GM18499 (cell line): ENCODE results near the gene SNCG.
A peak's percentile ranks its signal among the peaks of the same experiment; 100 is the strongest.

ENCODE experiments used
- ATAC-seq: cut with Tn5 transposase; IDR thresholded peaks from one replicate; pipeline ENCODE4 v1.9.1; 2021; ENCODE audit warnings: moderate number of reproducible peaks; ENCODE audit not compliant: insufficient read depth, unreplicated experiment

The SNCG gene

DNA sequence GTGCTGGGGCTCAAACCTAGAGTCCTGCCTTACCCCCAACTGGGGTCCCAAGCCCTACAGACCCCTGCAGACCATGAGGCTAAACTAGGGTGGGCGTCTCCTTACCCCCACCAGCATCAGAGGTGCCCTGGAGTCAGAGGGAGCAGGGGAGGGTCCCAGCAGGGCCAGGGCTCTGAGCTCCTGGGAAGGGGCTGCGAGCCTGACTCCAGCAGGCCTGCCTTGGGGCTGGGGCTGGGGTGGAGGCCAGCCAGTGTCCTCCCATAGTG lies 1.3 kb downstream of the SNCG start:
- ATAC-seq: no peak

DNA sequence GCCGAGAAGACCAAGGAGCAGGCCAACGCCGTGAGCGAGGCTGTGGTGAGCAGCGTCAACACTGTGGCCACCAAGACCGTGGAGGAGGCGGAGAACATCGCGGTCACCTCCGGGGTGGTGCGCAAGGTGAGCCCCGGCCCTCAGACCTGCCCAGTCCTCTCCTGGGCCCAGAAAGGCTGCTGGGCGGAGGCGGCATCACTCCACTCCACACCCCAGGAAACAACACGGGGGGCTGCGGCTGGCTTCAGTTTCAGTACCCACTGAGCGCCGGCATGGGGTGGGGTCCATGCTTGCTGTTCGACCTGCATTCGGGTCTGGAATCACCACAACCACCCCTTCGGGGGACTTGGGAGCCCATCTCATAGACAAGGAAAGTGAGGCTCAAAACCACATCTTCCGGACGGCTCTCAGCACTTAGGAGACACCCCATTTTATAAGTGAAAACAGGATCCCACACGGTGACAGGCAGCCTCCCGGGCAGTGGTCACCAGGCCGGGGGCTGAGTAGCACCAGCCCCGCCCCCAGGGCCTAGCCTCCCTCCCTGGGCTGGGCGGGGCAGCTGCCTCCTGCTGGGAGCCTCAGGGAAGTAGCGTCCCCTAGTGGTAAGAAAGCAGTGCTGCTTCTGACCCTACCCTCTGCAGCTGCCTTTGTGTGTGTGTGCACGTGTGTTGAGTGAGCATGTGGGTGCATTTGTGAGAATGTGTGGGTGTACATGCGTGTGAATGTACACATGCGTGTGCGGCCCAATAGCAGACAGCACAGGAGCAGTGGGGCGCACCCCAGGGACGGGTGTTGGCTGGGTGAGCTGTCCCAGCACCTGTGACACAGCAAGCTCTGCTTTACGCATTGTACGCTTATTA lies 1.8 kb downstream of the SNCG start:
- ATAC-seq: peak; percentile 45

DNA sequence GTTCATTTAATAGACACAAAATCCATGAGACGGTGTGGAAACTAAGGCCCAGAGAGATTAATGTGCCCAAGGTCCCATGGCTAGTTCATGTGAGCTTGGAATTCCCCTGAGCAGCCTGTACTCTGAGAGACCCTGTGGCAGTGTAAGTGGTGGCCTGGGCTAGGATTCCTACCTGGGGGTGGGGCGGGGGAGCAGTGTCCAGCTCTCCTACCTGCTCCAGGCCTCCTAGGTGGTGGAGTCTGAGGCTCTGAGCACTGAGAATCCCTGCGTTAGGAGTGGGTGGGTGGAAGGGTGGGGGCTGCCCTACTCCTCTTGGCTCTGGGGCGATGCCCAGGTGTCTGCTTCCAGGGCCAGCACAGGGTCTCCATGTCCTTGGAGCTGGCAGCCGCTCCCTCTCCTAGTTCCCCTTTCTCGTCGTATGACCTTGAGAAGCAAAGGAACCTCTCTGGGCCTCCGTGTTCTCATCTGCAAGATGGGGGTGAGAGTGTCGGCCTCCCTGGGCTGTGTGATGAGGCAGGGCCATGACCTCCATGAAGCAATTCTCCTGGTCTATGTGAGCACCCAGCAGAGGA lies 2.5 kb downstream of the SNCG start:
- no peak for ATAC-seq

DNA sequence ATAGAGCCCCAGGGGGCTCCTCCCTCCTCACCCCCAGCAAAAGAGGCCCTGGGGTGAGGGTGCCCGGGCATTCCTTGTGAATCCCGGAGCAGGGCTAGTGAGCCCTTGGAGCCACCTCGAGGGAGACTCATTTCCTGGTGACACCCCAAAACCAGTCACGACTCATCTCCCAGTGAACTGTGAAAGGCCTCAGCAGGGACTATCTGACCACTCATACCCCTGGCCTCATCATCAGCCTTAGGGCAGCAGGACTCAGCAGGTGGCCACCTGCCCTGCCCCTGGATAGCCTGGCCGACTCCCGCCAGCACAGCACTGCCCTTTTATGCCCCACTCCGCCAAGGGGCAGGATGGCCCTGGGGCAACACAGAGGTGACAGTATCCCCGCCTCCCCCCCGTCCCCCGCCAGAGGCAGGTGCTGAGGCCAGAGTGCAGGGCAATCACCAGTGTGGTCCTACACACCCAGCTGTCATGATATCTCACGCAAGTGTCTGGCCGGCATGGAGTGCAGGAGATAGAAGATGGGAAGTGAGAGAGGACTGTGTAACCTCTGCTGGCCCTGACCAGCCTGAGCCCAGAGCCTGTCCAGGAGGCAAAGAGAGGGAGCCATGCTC lies 3.2 kb downstream of the SNCG start:
- ATAC-seq: no peak

DNA sequence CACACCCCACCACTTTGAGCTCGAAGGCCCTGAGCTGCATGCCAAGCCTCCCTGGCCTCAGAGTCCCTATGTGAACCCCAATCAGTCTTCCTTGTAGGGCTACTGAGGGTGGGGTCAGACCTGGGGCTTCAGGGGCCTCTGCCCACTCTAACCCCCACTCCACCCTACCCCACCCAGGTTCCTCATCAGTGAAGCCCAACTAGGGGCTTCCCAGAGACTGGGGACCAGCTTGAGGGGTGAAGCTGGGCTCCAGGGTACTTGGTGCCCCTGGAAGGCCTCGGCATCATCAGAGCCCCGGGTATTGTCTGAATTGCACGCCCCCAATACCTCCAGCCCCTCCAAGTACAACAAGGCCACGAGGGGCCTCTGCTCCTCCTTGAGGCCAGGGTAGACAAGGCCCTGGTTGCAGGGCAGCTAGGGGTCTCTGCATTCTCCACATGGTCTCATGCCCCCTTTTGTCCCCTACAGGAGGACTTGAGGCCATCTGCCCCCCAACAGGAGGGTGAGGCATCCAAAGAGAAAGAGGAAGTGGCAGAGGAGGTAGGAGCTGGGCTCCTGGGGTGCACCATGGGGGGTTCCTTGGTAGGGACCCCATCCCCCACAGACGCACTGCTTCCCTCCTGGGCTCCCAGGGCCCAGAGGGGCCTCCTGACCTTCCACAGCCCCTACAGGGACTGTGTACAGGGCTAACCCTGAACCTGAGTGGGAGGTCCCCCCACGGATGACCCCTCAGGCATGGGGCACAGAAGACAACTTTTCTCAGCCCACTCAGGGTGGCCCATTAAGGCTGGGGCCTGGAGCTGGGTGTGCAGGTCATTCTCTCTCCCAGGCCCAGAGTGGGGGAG lies 4.0 kb downstream of the SNCG start:
- ATAC-seq: no peak

DNA sequence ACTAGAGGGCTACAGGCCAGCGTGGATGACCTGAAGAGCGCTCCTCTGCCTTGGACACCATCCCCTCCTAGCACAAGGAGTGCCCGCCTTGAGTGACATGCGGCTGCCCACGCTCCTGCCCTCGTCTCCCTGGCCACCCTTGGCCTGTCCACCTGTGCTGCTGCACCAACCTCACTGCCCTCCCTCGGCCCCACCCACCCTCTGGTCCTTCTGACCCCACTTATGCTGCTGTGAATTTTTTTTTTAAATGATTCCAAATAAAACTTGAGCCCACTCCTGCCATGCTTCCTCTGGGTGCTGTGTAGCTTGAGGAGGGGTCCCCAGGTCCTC lies 4.5 kb downstream of the SNCG start:
- no peak for ATAC-seq

DNA sequence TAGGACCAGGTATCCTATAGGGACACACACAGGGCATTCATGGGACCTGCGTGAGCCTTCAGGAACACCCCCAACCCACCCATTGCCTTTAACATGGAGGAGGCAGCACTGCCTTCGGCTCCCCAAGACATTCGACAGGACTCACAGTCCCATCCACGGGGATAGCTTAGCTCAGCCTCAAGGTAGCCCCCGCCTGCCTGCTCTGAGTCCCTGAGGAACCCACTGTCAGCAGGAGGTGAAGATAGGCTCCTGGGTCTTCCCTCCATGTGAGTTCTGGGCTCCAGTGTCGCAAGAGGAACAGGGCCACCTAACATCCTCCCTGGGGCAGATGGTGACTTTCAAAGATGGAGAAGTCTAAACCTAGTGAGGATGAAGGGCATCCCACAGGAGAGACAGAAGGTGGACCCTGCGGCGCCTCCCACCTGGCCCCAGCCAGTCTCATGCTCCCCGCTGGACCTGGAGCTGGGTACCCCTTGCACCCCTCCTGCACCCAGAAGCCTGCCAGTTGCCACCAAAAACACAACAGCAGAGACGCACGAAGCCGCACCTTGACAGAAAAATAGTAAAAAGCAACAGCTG lies 5.0 kb downstream of the SNCG start:
- ATAC-seq: no peak

DNA sequence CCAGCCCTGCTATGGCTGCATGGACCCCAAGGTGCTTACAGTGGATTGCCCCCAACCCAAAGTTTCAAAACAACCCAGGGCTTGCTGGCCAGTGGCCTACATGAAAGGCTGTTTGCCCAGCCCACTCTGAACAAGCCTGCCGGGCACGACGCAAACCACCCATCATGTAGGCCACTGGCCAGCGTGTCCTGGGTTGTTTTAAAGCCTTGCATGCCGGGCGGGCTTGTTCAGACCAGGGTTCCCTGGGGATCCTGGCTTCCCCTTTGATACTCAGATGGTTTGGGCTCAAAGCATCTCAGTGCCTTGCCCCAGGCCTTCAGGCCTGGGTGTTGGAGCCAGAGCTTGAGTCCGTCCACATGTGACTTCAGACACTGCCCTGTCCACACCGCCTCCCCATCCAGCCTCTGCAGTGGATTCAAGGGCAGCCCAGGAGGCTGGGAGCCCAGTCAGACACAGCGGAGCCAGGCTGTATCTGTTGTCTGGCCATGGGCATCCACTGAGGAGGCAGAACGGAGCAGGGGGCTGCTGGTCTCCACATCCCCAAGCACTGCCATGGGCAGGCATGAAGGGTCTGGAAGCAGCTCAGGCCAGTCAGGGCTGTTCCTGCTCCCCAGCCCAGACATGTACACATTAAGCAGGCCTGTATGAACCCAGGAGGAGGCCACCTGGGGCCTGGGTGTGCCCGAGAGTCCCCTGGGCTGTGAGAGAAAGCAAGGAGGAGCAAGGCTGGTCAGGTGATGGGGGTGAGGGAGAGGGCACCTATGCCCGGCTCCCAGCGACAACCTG lies 5.9 kb downstream of the SNCG start:
- no peak for ATAC-seq

DNA sequence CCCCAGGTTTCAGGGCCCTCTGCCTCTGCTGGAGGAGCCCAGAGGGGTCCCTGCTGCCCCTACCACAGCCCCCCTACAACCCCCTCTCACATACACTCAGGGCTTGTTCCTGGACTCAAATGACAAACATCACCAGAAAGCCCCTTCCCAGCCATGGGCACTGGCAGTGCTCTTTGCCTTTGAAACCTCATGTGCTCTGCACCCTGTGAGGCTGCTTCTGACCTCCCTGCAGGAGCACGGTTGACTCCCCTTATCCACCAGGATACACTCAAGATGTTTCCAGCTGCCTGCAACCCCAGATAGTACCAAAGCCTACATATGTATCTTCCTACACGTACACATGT lies 6.4 kb downstream of the SNCG start:
- no peak for ATAC-seq

DNA sequence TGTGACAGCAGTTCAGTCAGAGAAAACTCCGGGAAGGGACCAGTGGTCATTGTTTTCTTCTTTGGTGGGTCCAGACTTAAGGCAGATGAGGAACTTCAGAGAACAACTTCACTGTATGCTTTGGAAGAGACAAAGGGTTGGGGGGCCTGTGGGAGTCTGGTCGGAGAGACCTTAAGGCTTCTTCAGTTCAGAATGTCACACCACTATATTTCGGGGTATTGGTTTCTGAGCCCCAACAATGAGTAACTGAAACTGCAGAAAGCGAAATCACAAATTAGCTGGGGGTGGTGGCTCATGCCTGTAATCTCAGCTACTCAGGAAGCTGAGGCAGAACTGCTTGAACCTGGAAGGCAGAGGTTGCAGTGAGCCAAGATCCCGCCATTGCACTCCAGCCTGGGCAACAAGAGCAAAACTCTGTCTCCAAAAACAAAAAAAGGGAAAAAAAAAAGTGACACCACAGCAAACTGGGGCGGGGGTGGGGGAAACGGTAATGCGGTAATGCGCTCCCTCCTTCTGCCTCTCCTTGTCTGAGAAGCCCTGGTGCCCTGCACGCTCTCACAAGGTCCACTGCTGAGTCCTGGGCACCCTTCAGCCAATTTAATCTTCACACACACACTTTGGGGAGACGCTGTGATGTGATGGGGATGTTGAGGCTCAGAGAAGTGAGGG lies 7.7 kb downstream of the SNCG start:
- ATAC-seq: no peak

DNA sequence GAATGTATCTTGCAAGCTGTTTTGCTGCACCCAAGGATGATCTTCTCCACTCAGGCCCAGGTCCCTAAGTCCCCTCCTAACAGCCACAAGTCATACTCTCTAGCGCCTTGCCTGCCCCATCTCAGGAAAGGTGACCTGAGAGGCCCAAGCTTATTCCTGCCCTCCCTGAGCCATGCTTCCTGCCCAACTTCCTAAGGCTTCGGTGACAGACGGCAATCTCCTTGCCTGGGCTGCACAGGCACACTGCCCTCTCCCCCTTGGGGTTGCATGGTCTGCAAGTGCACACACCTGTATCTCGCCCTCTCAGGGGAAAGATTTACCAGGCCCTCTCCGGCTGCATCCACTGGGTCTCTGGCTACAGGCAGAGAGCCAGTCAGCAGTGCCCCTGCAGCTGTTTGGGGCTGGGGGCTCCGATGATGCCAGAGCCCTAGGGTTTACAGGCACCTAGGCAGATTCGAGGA lies 9.1 kb downstream of the SNCG start:
- ATAC-seq: no peak

DNA sequence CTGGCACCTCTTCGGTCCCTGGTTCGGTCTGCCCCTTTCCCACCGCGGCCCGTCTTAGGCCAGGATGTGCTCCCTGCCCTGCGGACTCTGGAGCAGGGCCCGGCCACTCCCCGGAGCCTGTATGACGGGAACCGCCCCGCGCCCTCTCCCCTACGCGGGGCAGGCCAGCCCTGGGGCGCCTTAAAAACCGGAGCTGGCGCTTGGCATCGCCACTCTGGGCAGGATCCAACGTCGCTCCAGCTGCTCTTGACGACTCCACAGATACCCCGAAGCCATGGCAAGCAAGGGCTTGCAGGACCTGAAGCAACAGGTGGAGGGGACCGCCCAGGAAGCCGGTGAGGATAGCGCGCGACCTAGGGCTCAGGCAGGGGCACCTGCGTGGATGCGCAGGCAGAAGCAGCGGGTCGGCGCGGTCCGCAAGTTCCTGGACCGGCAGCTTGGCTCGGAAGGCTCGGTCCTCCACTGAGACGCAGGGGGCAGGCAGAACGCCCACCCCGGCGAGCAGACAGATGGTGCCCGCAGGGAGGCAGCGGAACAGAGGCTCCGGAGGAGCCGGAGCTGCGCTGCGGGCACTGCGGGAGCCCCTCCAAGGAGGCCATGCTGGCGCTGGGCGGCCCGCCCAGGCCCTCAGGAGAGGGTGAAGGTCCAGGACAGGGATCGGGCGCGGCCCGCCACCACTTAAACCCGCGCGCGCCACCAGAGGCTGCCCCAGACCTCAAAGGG lies 10.0 kb downstream of the SNCG start, which contains the start of gene ADIRF:
Gene ADIRF (plus strand): TSS at position 212 of the 723 bp plus-strand sequence. CDS start 63 bp downstream, at position 275.
- ATAC-seq: no peak

DNA sequence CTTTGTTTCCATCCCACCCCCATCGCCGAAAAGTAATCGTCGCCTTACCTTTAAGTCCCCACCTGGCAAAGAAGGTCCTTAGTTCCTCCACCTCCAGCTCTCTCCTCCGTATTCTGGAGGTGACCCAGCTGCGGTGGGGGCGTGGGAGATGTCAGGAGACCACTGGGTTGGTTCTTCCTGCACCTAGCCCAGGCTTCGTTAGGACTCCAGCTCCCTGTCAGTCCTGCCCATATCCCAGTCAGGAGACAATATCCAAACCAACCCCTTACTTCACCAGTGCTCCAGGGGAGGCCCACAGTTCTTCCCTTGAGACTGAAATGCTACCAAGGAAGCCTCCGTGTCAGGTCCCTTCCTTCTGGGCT lies 10.6 kb downstream of the SNCG start:
- no peak for ATAC-seq

DNA sequence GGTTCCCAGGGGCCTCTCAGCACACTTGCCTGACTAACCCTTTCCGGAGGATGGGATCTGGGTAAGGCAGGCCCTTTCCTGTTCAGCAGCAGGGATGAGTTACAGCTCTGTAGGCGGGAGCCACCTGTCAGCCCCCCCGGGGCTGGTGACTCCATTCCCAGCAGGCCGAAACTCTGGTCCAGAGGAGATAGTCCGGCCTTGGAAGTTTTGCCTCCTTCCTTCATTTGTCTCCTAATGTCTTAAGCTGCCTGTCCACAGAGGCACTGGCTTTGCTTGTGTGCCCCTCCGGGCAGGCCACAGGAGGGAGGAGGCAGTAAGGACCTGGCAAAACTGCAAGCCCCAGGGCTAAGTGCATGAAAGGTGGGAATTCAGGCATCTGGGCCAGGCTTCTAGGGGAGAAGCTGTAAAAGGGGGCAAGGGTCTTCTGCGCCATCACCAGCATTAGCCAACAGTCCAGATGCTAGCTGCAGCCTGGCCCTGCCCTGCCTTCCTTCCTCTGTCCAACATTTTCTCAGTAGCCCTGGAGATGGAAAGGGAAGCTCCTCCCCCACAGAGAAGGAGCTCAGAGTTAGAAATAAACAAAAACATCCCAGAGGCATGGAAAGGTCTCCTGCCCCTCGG lies 11.1 kb downstream of the SNCG start:
- ATAC-seq: no peak

DNA sequence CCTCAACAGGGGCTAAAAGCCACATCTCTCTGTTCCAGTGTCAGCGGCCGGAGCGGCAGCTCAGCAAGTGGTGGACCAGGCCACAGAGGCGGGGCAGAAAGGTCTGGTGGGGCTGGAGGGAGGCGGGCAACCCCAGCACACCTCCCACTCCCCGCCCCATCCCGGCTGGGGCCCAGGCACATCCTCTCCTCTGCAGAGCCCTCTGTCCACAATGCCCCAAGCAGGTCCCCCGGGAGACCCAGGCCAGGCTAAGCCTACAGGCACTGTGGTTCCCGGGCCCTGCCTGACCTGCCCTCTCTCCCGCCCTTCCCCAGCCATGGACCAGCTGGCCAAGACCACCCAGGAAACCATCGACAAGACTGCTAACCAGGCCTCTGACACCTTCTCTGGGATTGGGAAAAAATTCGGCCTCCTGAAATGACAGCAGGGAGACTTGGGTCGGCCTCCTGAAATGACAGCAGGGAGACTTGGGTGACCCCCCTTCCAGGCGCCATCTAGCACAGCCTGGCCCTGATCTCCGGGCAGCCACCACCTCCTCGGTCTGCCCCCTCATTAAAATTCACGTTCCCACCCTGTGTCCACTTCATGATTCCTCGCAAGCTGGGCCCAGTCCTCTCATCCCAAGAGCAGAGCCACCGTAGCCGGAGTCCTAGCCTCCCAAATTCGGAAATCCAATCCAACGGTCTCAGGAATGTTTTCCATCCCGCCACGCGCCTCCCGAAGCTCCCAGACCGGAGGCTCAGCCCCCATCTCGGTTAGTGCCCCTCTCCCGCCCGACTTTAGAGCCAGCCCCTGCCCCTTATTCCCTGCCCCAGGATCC lies 12.0 kb downstream of the SNCG start:
- no peak for ATAC-seq

DNA sequence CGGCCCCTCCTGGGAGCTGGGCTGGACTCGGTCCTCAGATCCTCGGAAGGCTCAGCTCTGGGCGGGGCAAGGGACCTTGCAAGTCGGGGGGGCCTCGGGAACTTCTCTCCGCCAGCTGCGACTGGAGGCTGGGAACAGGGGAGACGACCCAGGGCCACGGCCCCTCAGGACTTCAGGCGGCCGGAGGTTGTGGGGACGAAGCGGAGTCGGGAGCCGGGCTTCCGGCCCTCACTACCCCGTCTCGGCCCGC lies 12.5 kb downstream of the SNCG start:
- ATAC-seq: no peak

DNA sequence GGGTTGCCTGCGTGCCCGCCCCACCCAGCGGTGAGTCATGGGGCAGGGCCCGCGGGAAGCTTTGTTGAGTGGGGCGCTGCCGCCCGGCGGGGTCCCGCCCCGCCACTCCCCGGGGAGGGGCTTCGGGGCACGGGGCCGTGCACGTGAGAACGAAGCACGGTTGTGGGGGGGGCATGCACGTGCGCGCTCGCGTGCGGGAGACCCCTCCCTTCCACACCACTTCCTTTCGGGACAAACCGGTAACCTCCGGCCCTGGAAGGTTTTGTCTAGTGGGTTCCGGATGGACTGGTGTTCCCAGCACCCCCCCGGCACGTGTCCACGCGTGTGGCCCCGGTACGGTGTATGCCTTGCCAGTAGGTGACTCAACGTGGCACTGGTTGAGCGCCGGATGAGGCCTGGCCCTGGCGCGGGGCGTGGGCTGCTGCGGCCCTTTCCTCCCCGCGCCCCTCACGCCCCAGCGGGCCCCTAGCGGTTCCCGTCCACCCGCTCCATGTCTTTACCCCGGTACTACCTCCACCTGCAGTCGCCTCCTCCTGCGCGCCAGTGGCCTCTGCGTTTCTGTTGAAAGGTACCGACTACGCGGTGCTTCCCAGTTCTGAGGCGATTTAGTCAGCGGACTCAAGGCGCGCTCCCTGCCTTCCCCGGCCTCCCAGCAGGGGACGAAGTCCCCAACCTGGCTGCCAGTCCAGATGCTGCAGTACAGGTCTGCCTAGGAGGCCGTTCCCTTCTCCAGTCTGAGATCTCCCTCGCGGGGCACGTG lies 13.0 kb downstream of the SNCG start:
- ATAC-seq: no peak
